ENCODE results near the gene PBXIP1.

GRCh38 chr1:154969246-154969645, 13.3 kb upstream of the PBXIP1 start:
- no peak for TF ChIP-seq EZH2 (IDR thresholded peaks at IDR 0.05; ENCODE audit: insufficient read depth, poor library complexity, severe bottlenecking)
- TF ChIP-seq EZH2phosphoT487 (IDR thresholded peaks at IDR 0.05; ENCODE audit: insufficient read depth, low read depth) = no peak

All from GM23248 (cell line).